ENCODE data around the gene NLN.

Gene NLN

GRCh38 chr5:65819215-65819904 lies 97.4 kb downstream of the NLN start:
- H3K4me1 ChIP-seq (ENCODE audit: control insufficient read depth, insufficient read depth, low read length, unreplicated experiment), result peaks cover 7% of the 10 kb centered on the region
- H3K27ac ChIP-seq (ENCODE audit: low read depth, low read length), result no peak overlapping the region

DNA sequence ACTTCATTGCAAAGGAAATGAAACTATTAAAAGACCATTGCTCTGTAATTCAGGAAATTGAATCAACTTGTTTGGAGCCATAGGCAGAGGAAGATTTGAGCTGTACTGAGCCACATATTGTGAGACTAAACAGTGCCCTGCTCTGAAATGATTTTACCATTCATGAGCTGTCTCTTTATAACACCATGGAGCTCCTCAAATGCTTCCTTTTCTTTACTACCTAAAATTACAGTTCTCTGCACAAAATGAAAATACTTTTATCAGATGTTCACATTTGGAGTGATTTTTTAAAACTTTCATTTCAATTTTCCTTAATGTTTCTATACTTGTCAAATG lies 97.9 kb downstream of the NLN start:
- Histone ChIP-seq H3K79me2 (ENCODE audit: control insufficient read depth, insufficient read depth, low read length, unreplicated experiment) (no peaks in the 10 kb centered on the region), H3K36me3 (ENCODE audit: insufficient read depth, low read length) (0 out of 2 replicates have a peak, but pooled peaks cover 3% of the 10 kb centered on the region), H3K4me1 (ENCODE audit: control insufficient read depth, insufficient read depth, low read length, unreplicated experiment) (peaks cover 7% of the 10 kb centered on the region), H2AFZ (ENCODE audit: low read length, unreplicated experiment) (no peak overlapping the region), H3K27me3 (ENCODE audit: insufficient read depth, low read length) (no peaks in the 10 kb centered on the region), H3K4me3 (ENCODE audit: low read depth, low read length) (no peak overlapping the region), H3K27ac (ENCODE audit: low read depth, low read length) (no peak overlapping the region)

More at GRCh38 chr5:65819215-65819904, 97.4 kb downstream of the NLN start:
- H3K36me3 ChIP-seq (ENCODE audit: insufficient read depth, low read length), result peaks cover 3% of the 10 kb centered on the region; the same call in 1 of the 2 replicates
- no peak overlapping the region for H3K4me3 ChIP-seq (ENCODE audit: low read depth, low read length)
- no peaks in the 10 kb centered on the region for H3K27me3 ChIP-seq (ENCODE audit: insufficient read depth, low read length)
- H2AFZ ChIP-seq (ENCODE audit: low read length, unreplicated experiment), result no peak overlapping the region
- no peaks in the 10 kb centered on the region for H3K79me2 ChIP-seq (ENCODE audit: control insufficient read depth, insufficient read depth, low read length, unreplicated experiment)

- no peaks in the 10 kb centered on the region for H3K27me3 ChIP-seq (ENCODE audit: insufficient read depth, low read length)
- H3K4me1 ChIP-seq (ENCODE audit: control insufficient read depth, insufficient read depth, low read length, unreplicated experiment), result peaks cover 7% of the 10 kb centered on the region
- no peaks in the 10 kb centered on the region for H3K79me2 ChIP-seq (ENCODE audit: control insufficient read depth, insufficient read depth, low read length, unreplicated experiment)
- H2AFZ ChIP-seq (ENCODE audit: low read length, unreplicated experiment), result no peak overlapping the region
- no peak overlapping the region for H3K4me3 ChIP-seq (ENCODE audit: low read depth, low read length)
- no peak overlapping the region for H3K27ac ChIP-seq (ENCODE audit: low read depth, low read length)
- 0 out of 2 replicates have a peak, but pooled peaks cover 3% of the 10 kb centered on the region for H3K36me3 ChIP-seq (ENCODE audit: insufficient read depth, low read length)
Observed at GRCh38 chr5:65820373-65820772, 98.4 kb downstream of the NLN start.

DNA sequence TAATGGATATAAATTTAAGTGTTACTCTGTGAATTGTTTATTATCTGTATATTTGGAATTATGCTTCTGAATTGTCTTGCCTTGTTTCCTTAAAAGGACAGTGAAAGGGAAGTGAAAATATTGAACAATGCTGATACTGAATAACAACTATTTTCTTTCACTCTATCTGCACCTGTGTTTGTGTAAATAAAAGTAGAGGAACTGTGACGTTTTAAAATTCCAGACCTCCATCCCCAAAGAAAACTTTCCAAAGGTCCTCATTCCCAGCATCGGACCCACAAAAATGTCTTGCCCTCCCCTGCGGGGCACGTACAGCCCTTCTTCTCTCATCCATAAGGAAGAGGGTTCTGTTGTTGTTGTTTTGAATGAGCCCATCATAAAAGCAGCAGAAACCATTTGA lies 100.0 kb downstream of the NLN start:
- Histone ChIP-seq H3K79me2 (ENCODE audit: control insufficient read depth, insufficient read depth, low read length, unreplicated experiment) (no peaks in the 10 kb centered on the region), H3K4me1 (ENCODE audit: control insufficient read depth, insufficient read depth, low read length, unreplicated experiment) (peaks cover 7% of the 10 kb centered on the region), H3K36me3 (ENCODE audit: insufficient read depth, low read length) (0 out of 2 replicates have a peak, but pooled peaks cover 3% of the 10 kb centered on the region), H3K27me3 (ENCODE audit: insufficient read depth, low read length) (no peaks in the 10 kb centered on the region), H2AFZ (ENCODE audit: low read length, unreplicated experiment) (no peak overlapping the region), H3K4me3 (ENCODE audit: low read depth, low read length) (no peak overlapping the region), H3K27ac (ENCODE audit: low read depth, low read length) (no peak overlapping the region)

- Histone ChIP-seq H3K79me2 (ENCODE audit: control insufficient read depth, insufficient read depth, low read length, unreplicated experiment) (no peaks in the 10 kb centered on the region), H3K4me1 (ENCODE audit: control insufficient read depth, insufficient read depth, low read length, unreplicated experiment) (peaks cover 7% of the 10 kb centered on the region), H3K36me3 (ENCODE audit: insufficient read depth, low read length) (0 out of 2 replicates have a peak, but pooled peaks cover 3% of the 10 kb centered on the region), H3K27me3 (ENCODE audit: insufficient read depth, low read length) (no peaks in the 10 kb centered on the region), H3K27ac (ENCODE audit: low read depth, low read length) (no peak overlapping the region), H2AFZ (ENCODE audit: low read length, unreplicated experiment) (no peak overlapping the region), H3K4me3 (ENCODE audit: low read depth, low read length) (no peak overlapping the region)
Observed at GRCh38 chr5:65822710-65823109, 100.7 kb downstream of the NLN start.

DNA sequence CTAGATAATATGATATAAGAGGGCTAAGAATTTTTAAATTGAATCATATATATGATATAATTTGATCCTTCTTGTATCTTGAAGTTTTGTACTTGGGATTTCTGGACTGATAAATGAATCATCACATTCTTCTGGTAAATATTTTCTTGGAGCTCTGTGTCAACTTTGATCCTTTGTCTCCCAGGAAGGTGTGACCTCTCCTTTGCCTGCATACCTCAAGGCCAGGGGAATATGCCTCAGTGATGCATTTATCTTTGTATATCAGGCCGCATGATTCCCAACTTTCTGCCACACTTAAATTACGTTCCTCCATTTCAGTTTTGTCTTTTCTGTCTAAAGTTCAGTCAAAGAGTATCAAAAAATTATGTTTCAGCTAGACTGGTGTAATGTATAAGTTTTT lies 101.2 kb downstream of the NLN start:
- no peak overlapping the region for H3K4me3 ChIP-seq (ENCODE audit: low read depth, low read length)
- H3K79me2 ChIP-seq (ENCODE audit: control insufficient read depth, insufficient read depth, low read length, unreplicated experiment), result no peaks in the 10 kb centered on the region
- H3K27ac ChIP-seq (ENCODE audit: low read depth, low read length), result no peak overlapping the region
- peaks cover 7% of the 10 kb centered on the region for H3K4me1 ChIP-seq (ENCODE audit: control insufficient read depth, insufficient read depth, low read length, unreplicated experiment)
- no peaks in the 10 kb centered on the region for H3K27me3 ChIP-seq (ENCODE audit: insufficient read depth, low read length)
- 0 out of 2 replicates have a peak, but pooled peaks cover 3% of the 10 kb centered on the region for H3K36me3 ChIP-seq (ENCODE audit: insufficient read depth, low read length)
- H2AFZ ChIP-seq (ENCODE audit: low read length, unreplicated experiment), result no peak overlapping the region

GRCh38 chr5:65823845-65824445 lies 101.9 kb downstream of the NLN start:
- Histone ChIP-seq H3K27ac (ENCODE audit: low read depth, low read length) (no peak overlapping the region), H3K4me3 (ENCODE audit: low read depth, low read length) (no peak overlapping the region), H3K36me3 (ENCODE audit: insufficient read depth, low read length) (0 out of 2 replicates have a peak, but pooled peaks cover 3% of the 10 kb centered on the region), H2AFZ (ENCODE audit: low read length, unreplicated experiment) (no peak overlapping the region), H3K4me1 (ENCODE audit: control insufficient read depth, insufficient read depth, low read length, unreplicated experiment) (peaks cover 7% of the 10 kb centered on the region), H3K27me3 (ENCODE audit: insufficient read depth, low read length) (no peaks in the 10 kb centered on the region), H3K79me2 (ENCODE audit: control insufficient read depth, insufficient read depth, low read length, unreplicated experiment) (no peaks in the 10 kb centered on the region)

GRCh38 chr5:65825408-65826328 lies 103.7 kb downstream of the NLN start:
- Histone ChIP-seq H2AFZ (ENCODE audit: low read length, unreplicated experiment) (no peak overlapping the region), H3K36me3 (ENCODE audit: insufficient read depth, low read length) (0 out of 2 replicates have a peak, but pooled peaks cover 3% of the 10 kb centered on the region)

GRCh38 chr5:65828022-65828896 lies 106.3 kb downstream of the NLN start:
- no peaks in the 10 kb centered on the region for H3K27me3 ChIP-seq (ENCODE audit: insufficient read depth, low read length)
- no peak overlapping the region for H2AFZ ChIP-seq (ENCODE audit: low read length, unreplicated experiment)
- no peak overlapping the region for H3K4me3 ChIP-seq (ENCODE audit: low read depth, low read length)
- peaks cover 5% of the 10 kb centered on the region for H3K4me1 ChIP-seq (ENCODE audit: control insufficient read depth, insufficient read depth, low read length, unreplicated experiment)
- no peak overlapping the region for H3K27ac ChIP-seq (ENCODE audit: low read depth, low read length)
- H3K79me2 ChIP-seq (ENCODE audit: control insufficient read depth, insufficient read depth, low read length, unreplicated experiment), result no peaks in the 10 kb centered on the region
- H3K36me3 ChIP-seq (ENCODE audit: insufficient read depth, low read length), result 0 out of 2 replicates have a peak, but pooled peaks cover 3% of the 10 kb centered on the region

More at GRCh38 chr5:65825408-65826328, 103.7 kb downstream of the NLN start:
- peaks cover 7% of the 10 kb centered on the region for H3K4me1 ChIP-seq (ENCODE audit: control insufficient read depth, insufficient read depth, low read length, unreplicated experiment)
- no peaks in the 10 kb centered on the region for H3K79me2 ChIP-seq (ENCODE audit: control insufficient read depth, insufficient read depth, low read length, unreplicated experiment)
- no peaks in the 10 kb centered on the region for H3K27me3 ChIP-seq (ENCODE audit: insufficient read depth, low read length)
- no peak overlapping the region for H3K4me3 ChIP-seq (ENCODE audit: low read depth, low read length)
- H3K27ac ChIP-seq (ENCODE audit: low read depth, low read length), result no peak overlapping the region

- Histone ChIP-seq H3K4me3 (ENCODE audit: low read depth, low read length) (no peak overlapping the region), H2AFZ (ENCODE audit: low read length, unreplicated experiment) (no peak overlapping the region), H3K27ac (ENCODE audit: low read depth, low read length) (no peak overlapping the region), H3K27me3 (ENCODE audit: insufficient read depth, low read length) (no peaks in the 10 kb centered on the region), H3K79me2 (ENCODE audit: control insufficient read depth, insufficient read depth, low read length, unreplicated experiment) (no peaks in the 10 kb centered on the region), H3K4me1 (ENCODE audit: control insufficient read depth, insufficient read depth, low read length, unreplicated experiment) (no peaks in the 10 kb centered on the region), H3K36me3 (ENCODE audit: insufficient read depth, low read length) (no peaks in the 10 kb centered on the region)
Observed at GRCh38 chr5:65830856-65831255, 108.9 kb downstream of the NLN start.

All from ACC112 (cell line).